Measurements from ENCODE around the gene ARHGAP23.
"Not testable (repeated sequence)": the region's sequence is repeated elsewhere in the genome, so short reads cannot be mapped to it uniquely, and the experiment has no call there.

DNA sequence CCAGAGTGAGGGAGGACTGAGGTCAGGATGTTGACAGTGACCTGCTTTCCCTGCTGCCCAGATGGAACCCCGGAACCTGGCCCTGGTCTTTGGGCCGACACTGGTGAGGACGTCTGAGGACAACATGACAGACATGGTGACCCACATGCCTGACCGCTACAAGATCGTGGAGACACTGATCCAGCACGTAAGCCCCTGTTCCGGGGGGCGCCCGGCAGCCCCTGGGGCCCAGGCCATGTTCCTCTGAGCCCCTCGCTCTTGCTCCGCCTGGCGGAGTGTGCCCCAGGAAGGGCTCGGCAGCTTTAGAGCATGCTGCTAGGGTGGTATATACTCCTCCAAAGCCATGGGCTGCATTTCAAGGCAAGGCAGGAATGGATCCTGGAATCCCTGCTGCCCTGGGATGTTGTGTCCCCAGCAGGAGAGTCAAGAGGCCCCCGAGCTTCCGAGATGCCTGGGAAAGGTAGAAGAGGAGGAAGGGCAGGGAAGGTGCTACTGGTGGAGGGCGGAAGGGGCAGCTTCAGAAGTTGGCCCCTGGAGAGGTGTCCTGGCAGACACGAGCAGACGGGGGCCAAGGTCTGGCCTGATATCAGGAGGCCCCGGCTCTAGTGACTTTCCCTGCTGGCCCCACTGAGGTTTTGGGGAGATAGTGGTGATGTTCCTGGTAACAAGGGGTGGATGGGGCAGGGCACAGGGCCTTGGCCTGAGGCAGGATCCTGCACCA, 63.2 kb downstream of the ARHGAP23 start:
- not testable (repeated sequence) for TF ChIP-seq RARB (CRISPR knock-in tag; IDR thresholded peaks at IDR 0.05); ZFP3 (CRISPR knock-in tag; IDR thresholded peaks at IDR 0.05); PPARA (CRISPR knock-in tag; IDR thresholded peaks at IDR 0.05; ENCODE audit: borderline replicate concordance)
- TF ChIP-seq, protein P1, sequence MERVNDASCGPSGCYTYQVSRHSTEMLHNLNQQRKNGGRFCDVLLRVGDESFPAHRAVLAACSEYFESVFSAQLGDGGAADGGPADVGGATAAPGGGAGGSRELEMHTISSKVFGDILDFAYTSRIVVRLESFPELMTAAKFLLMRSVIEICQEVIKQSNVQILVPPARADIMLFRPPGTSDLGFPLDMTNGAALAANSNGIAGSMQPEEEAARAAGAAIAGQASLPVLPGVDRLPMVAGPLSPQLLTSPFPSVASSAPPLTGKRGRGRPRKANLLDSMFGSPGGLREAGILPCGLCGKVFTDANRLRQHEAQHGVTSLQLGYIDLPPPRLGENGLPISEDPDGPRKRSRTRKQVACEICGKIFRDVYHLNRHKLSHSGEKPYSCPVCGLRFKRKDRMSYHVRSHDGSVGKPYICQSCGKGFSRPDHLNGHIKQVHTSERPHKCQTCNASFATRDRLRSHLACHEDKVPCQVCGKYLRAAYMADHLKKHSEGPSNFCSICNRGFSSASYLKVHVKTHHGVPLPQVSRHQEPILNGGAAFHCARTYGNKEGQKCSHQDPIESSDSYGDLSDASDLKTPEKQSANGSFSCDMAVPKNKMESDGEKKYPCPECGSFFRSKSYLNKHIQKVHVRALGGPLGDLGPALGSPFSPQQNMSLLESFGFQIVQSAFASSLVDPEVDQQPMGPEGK (CRISPR knock-in tag; IDR thresholded peaks at IDR 0.05; ENCODE audit: borderline replicate concordance): not testable (repeated sequence)

Measured in SK-N-SH treated with all-trans-retinoic acid at 6 μM for 48 hours (cell line).